NB4 (cell line): Measurements from ENCODE around the gene NR6A1.

Source experiments
- DNase-seq: peaks from one replicate; pipeline ENCODE4 v3.0.0; 2010; ENCODE audit warnings: low read depth
- H3K4me3 ChIP-seq: one replicate; pipeline ENCODE4 v1.5.1; 2011; ENCODE audit warnings: mild to moderate bottlenecking, low read depth, low read length, moderate library complexity
- CTCF ChIP-seq: IDR thresholded peaks from one replicate; pipeline ENCODE4 v1.5.1; 2012; ENCODE audit warnings: low read depth, low read length
- MAX ChIP-seq: IDR thresholded peaks from 2 replicates; pipeline ENCODE4 v1.6.1; 2011; ENCODE audit warnings: low read depth, low read length
- MYC ChIP-seq: IDR thresholded peaks from 2 replicates; pipeline ENCODE4 v1.6.1; 2011; ENCODE audit warnings: low read depth, low read length
- POLR2A ChIP-seq: IDR thresholded peaks from 2 replicates; pipeline ENCODE4 v1.6.1; 2011; ENCODE audit warnings: mild to moderate bottlenecking; ENCODE audit not compliant: insufficient read length; ENCODE audit errors: extremely low read depth

Gene NR6A1

GRCh38 chr9:124479947-124480620, 291.0 kb downstream of the NR6A1 start:
- TF ChIP-seq MYC (no peak), POLR2A (no peak), MAX (no peak), CTCF (no peak)
- no peak for DNase-seq

GRCh38 chr9:124479371-124479770, 291.7 kb downstream of the NR6A1 start:
- DNase-seq: no peak
- H3K4me3 ChIP-seq: no peak overlapping the region
- TF ChIP-seq MAX (no peak), CTCF (no peak)

More at GRCh38 chr9:124479947-124480620, 291.0 kb downstream of the NR6A1 start:
- H3K4me3 ChIP-seq: no peak overlapping the region

GRCh38 chr9:124478354-124478753, 292.8 kb downstream of the NR6A1 start:
- H3K4me3 ChIP-seq: no peak overlapping the region
- DNase-seq: no peak
- TF ChIP-seq POLR2A (no peak), MYC (no peak), MAX (no peak), CTCF (no peak)

- no peak overlapping the region for H3K4me3 ChIP-seq
- TF ChIP-seq MAX: no peak
- TF ChIP-seq POLR2A: no peak
- TF ChIP-seq CTCF: no peak
- no peak for TF ChIP-seq MYC
- no peak for DNase-seq
These were observed 293.3 kb downstream of the NR6A1 start for GRCh38 chr9:124477648-124478285.

- no peak for TF ChIP-seq MYC
- TF ChIP-seq CTCF: no peak
- no peak overlapping the region for H3K4me3 ChIP-seq
- no peak for DNase-seq
These were observed 293.9 kb downstream of the NR6A1 start for GRCh38 chr9:124477211-124477647.
